Mucosa of gallbladder (tissue), 1 donor: Measurements from ENCODE around the gene TIAM1. TPM values are rescaled to one million over a fixed set of nuclear protein-coding genes. Genes with fewer than 3 reads are reported as not detected.
A peak's percentile ranks its signal among the peaks of the same experiment; 100 is the strongest.

Experiments
- DNase-seq: peaks from one replicate; pipeline ENCODE4 v3.0.0-alpha.2; 2020; ENCODE audit warnings: low spot score
- total RNA-seq: library from RNA; stranded (reverse); gene quantifications from one replicate; pipeline ENCODE4 v1.2.1, GENCODE V29; 2021
- donor health status: DM: no; HTN: no; CAD: no.

Gene TIAM1
- total RNA-seq, 1 donor from 2014 or later, result 15.0 TPM

DNA sequence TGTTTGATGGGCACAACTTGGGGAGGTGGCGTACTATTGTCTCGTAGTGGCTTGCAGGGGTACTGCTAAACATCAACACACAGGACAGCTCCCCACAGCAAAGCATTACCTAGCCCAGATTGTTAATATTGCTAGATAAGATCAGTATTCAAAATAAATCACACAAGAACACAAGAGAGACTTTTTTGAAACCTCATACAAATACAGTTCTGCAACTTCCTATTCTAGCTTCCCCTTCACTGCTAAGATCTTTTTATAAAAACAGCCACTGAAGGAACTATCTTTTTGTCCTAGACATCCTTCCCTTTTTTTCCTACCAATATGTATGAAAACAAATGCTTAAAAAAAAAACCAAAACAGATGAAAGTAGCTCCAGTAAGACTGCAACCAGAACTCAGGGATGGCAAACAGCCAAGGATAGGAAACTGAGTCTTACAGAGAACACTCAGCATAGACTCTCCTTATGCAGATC is 167.9 kb downstream of the TIAM1 start:
- DNase-seq, result no peak

DNA sequence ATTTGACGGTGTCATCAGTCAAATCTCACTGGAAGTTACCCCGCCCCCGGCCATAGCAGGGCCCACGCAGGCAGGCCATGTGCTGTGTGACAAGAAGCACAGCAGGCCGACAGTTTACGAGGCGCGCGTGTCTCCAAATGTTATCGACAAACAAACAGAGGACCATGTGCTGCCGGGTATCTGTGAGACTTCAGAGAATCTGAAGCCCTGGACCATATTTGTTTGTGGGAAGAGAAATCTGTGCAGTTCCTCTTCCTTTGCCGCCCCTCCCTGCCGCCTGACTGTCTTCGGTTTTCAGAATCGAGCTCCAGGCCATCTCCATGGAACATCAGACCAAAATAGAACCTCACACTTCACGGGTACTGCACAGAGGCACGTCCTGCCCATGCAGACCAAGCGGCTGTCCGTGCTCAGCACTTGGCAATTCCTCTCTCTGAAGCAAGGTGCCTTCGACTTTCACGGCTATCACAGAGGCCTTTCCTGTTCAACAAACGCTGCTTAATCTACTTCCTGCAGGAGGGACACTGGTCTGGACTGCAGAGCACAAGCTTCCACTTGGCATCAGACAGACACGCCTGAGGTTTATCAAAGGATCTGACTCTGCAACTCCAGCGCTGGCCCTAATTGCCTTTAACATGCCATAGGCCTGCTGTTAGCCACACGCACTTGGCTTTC is 170.0 kb downstream of the TIAM1 start:
- peak; percentile 26 for DNase-seq

DNA sequence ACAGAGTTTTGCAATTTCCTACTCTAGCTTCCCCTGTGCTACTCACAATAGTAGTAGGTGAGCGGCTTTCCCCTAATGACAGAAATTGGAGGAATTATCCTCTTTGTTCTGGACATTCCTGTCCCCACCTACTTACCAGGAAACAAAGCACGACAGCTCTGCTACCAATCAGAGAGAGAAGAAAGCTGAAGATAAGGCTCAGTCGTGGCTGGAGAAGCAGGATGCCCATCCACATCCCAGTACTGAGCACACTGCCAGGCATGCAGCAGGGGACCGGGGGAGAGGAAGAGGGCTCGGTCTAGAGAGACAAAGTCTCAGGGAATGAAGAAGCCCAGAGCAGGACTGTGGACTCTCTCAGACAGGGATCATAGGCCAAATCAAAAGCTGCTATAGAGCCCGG is 171.7 kb downstream of the TIAM1 start:
- no peak for DNase-seq

DNA sequence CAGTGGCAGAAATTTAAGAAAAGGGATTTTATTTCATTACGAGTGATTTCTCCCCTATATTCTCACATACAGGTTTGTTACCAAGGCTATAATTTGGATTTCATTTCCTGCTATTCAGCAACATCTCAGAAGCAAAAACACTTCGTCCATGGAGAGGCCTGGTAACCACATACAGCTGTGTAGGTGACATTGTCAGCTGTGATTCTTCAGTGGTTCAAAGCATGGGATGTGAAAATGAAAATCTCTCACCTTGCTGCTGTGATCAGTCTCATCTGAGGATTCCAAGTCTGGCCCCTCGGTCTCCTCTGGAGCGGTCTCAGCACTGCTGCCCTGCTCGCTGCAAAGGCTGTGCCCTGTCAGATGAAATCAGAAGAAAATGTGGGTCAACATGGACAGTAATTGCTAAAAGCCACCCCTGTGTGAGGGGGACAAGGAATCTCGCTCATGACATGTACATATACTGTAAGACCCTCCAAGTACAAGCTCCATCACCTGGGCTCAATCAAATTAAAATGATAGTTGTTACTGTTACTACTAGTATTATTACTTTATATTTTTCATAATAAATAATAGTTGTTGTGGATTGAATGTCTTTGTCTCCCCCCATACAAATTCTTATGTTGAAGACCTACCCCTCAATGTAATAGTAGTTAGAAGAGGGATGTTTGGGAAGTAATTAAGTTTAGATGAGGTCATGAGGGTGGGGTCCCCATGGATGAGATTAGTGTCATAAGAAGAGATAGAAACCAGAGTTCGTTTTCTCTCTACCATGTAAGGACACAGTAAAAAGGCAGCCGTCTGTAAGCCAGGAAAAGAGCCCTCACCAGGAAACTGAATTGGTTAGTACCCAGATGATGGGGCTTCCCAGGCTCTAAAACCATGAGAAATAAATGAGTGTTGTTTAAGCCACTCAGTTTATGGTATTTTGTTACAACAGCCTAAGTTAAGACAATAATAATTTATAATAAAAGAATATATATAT is 179.1 kb downstream of the TIAM1 start:
- DNase-seq, result no peak

DNA sequence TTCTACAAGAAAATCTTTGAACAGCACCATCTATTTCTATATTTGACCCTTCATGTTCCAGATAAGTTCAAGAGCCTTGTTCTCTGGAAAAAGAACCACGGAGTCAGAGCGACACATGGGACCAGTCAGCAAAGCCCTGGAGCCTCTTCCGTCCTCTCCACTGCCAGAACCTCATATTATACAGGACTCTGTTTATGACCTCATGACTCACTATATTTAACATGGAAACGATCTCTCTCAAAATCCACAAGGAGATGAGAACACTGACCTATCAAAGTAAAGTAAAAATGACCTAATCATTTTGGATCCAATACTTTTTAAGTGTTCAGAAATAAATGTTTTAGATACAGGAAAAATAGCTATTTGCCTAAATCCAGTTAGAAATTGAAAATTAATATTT is 181.2 kb downstream of the TIAM1 start:
- no peak for DNase-seq

DNA sequence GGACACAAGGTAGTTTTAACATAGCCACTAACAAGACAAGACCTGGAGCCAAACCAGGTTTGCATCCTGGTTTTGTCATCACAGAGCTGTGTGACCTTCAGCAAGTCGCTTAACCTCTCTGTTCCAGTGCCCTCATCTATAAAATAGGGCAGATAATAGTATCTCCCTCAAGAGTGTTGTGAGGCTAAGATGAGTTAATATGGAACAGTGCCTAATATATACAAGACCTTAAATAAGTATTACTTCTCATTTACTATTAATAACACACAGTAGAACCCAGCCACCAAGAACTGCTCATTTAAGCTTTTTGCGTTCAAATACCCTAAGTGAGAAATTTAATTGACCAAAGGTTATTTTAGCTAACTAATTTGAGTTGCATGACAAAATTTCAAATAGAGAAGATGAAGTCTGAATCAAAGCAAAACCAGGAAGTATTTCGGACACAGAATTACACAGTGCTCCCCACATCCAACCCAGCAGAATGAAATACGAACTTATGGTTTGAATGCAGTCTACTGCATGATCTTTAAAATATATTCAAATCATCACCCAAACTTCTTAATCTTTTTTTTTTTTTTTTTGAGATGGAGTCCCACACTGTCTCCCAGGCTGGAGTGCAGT is 181.9 kb downstream of the TIAM1 start:
- DNase-seq, result no peak

DNA sequence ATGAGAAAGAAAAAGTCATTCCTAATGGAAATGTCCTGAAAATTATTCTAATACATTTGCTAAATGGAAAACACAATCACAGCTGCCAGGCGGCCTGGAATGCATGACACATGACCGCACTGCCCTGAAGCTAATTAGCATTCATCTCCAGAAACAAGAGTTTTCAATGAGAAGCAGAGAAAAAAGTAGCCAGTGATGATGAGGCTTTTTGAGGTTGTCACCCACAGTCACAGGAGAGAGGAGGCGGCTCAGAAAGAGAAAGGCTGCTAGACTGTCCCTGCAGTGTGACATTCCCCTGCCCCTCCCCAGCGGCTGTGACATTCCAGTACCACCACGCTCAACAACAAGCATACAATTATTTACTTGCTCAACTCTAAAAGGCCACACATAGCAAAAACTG is 182.9 kb downstream of the TIAM1 start:
- DNase-seq, result no peak

DNA sequence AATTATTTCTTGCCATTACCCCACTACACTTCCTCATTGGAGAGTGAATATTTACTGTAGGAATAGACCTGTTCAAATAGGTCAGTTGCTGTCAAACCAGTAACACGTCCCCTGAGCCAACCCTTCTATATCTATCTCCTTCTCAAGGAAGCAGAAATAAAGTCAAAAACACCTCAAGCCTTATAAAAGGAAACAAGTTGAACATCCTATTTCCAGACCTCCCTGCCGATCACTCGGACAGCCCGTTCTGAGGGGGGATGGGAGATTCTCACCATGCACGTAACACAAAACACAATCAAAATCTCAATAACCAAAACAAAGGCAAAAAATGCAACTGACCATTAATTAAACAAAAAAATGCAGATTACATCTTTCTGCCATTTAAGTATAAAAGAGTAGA is 184.3 kb downstream of the TIAM1 start:
- no peak for DNase-seq

DNA sequence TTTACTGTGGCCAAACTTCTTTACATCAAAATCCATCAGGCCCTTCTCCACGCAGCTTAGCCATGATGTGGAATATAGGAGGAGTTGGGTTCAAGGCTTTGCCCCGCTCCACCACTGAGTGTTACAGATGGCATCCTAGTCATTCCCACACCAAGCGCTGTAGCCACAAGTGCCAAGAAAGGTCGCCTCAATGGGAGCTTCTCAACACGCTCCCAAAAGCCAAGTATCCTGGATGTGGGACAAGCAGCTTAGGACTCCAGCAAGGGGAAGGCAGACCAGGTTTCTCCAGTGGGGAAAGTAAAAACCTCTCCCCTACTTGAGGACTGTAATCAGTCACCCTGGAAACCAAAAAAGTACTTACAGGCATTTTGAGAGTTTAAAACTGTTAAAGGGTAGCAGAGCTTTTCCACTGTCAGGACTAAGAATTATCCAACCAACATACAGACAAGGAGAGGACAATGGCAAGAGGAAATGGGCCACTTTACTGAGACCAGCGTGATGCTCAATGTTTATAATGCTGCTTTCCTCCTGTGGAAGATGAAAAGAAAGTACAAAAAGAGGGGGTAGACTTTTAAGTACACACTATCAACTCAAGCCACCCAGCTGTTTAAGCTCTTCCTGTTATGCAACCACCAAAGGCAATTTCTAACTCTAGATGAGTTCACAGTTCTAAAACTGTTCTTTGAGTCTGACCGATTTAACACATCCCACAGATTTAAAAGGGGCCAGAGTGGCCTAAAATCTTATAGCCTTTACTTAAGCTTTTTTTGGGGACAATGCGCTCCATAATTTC is 185.1 kb downstream of the TIAM1 start:
- DNase-seq, result no peak

DNA sequence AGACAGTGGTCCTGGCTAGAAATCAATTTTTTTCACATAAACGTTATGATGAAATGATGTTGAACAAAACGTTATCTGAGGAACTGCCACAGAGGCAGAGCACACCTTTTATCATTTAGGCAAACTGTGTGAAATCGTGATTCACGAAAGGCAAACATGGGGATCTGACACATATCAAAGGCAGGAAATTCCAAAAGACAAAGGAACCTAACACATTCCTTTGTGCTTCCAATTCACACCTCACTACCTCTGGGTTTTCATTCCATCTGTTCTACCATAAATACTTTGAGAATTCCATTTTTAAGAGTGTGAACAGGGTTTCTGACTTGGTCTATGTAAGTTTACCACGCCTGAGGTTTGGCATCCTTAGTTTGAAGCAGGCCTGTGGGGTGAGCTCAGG is 186.3 kb downstream of the TIAM1 start:
- no peak for DNase-seq

DNA sequence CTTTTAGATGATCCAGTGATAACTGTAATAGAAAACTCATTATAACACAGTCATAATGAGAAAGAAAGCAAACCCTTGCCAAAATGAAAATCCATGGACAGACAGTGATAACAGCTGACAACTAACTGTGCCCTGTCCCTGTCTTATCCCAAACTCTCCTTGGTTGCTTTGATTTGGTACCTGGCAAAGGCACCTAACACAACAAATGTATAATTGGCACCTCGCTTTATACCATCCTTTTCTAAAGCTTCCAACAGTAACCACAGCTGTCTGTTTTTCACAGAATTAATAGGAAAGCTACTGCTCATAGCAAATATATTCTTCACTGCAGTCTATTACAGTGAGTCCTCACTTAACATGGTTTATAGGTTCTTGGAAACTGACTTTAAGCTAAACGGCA is 187.4 kb downstream of the TIAM1 start:
- DNase-seq, result no peak

DNA sequence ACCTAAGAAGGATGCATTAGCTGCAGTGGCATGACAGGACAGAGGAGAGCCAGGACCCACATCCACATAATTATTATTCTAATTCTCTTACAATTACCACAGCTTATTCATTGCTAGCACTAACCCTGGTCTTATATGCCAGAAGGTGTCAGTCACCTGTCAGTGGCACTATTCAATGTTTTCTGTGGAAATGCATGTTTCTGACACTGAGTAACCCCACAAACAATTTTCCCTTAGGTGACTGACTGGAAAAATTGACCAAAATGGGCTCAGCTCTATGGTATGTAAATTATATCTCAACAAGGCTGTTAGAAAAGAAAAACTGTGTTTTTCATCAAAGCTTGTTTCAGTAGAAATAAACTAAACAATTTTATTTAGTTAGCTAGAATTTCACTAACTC is 187.9 kb downstream of the TIAM1 start:
- DNase-seq, result no peak

DNA sequence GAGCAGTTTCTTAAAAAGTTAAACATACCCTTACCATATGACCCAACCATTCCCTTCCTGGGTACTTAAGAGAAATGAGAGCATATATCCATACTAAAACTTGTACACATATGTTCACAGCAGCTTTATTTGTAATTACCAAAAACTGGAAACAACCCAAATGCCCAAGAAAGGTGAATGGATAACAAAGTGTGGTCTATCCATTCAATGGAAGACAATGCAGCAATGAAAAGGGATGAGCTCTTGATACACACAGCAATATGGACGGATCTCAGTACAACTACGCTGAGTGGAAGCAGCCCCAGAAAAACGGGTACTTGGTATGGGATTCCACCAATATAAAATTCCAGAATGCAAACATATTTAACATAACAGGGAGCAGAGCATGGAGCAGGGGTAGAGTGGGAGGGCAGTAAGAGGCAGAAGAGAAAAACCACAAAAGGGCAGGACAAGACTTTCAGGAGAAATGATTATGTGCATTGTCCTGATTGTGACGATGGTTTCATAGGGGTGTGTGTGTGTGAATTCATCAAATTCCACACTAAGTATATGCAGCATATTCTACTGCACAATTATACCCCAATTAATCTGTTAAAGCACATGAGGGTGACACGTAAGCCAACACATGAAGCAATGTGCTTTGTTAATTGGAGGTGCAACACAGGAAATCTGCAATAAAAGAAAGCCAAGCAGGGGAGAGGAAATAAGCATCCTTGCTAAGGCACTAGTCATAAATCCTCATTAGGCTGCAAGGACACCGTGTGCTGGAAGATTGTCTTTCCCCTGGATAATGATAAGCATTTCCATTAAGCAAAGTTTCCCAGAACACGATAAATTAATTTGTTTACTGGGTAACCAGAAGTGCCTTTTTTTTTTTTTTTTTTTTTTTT is 192.7 kb downstream of the TIAM1 start:
- DNase-seq, result no peak

DNA sequence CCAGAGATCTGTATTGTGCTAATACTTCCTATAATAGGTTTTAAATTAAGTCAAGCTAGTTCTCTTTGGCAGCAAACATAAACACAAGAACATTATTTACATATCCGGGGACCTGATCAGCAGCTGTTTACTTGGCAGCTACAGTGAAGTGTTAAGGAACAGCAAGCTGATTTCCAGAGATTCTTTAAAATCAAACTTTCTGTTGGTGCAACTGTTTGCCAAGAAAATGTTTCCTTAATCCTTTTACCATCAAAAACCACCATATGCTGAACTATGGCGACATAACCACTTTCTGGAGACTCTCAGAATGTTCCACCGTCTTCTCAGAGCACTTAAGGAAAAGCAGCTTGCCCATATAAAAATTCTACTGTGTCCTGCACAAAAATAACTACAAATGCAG is 198.8 kb downstream of the TIAM1 start:
- no peak for DNase-seq

DNA sequence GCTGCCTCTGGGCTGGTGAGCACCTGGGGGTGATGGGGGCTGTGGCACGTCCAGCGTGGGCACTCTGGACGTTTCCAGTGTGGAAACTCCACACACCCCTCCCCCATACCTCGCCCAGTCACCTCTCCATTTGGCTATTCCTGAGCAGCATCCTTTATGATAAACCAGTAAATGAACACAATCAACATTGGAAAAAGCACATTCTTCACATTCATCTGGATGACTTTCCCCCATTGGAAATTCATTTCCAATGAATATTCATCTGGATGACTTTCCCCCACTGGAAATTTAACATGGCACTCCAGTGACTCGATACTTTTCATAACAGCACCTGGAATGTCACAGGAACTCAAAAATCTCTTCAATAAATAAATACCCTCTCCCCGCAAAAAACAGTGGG is 201.0 kb downstream of the TIAM1 start:
- no peak for DNase-seq

DNA sequence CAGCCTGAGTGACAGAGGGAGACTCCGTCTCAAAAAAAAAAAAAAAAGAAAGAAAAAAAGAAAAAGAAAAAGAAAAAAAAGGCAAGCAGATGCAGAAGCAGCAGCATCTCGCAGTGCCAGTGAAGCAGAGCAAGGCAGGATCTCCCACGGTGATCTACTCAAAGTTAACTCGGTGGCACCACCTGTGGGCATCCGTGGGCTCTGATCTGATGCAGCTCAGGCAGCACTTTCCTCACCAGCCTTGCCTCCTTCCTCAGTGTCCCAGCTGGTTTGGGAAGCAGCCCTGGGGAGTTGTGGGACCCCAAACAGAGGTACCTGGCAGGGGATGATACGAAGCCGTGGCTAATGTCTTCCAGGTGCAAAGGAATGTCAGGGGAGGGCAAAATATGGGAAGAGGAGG is 201.5 kb downstream of the TIAM1 start:
- no peak for DNase-seq

DNA sequence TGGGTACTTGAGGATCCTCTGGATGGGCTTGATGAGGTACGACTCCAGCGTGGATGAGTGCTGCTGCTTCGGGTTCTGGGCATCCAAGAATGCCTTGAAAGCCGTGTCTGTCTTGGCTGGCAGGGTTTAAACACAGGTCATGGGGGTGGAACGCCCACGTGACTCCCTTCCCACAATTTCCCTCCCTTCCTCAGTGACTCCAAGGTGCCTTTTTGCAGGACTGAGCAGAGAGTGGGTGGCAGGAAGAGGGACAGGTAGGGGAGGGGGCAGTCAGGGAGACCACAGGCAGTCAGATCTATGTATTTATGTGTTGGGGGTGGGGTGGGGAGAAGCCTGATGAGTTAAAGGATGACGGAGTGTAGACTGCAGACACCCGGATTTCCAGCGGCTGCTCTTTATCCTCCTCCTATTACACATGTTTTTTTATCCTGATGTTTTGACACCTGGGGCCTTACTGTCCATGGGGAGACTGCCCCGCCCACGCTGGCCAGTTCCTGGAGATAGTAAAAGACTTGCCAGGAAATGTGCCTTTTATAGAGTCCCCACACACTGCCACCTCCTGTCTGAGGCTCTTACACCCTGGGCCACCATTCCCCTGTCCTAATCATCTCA is 202.6 kb downstream of the TIAM1 start:
- DNase-seq, result no peak

DNA sequence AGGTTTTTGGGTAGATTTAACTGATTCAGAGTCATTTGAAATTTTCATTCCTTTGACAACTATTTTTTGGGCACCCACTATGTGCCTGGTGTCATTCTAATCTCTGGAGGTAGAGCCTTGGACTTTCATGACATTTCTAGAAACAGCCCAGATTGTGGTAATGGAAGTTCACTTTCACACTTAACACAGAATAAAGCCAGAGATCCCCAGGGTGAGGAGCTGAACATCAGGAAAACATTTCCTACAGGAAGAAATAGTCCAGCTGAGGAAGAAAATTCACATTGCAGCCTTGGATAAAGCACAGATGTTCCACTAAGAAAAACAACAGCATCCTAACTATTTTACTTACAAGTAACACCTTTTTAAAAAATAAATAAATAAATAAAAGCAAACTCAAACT is 203.4 kb downstream of the TIAM1 start:
- no peak for DNase-seq

DNA sequence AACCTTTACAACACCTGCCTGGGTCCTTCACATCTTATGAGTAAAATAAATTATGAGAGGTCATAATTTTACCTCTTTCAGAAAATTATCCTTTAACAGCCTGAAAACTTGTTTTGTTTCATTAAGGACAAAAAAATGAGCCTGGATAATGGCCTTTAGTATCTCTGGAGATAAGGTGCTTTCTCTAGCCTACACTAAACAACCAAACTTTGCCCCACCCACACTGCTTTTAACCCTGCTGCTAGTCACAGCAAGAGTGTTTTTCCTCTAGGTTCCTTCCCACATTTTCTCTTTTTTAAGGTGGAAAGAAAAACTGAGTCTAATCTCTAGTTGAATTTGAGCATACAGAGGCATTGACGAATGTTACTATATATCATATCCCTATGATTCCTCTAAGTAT is 204.0 kb downstream of the TIAM1 start:
- DNase-seq, result no peak

DNA sequence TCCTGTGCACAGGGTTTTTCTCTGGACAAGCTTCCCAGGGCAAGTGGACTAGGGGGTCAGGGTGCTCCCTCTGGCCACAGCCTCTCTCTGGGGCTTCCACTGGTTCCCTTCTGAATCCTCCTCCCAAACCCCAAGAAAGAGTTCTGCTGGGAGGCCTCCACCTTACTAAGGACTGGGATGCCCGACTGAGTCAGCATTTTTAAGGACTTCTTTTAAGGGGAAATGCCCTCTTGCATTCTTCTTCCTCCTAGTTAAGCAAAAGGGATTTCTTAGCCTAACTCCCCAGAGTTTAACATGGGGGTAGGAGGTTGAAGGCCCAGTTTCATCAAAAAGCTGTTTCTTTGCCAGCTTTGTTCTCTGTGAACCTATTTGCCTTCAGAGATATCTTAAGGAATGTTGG is 206.1 kb downstream of the TIAM1 start:
- no peak for DNase-seq
